HepG2 (cell line): Measurements from ENCODE around the gene P4HTM. TPM values are rescaled to one million over a fixed set of nuclear protein-coding genes. Genes with fewer than 3 reads are reported as not detected.

Experiments
- AFF4 ChIP-seq: sonication (generic); formaldehyde crosslinking; IDR thresholded peaks from 2 replicates; pipeline ENCODE4 v1.4.0; 2020; ENCODE audit warnings: missing genetic modification reagents
- ASH2L ChIP-seq: fragments of 300-600, 200-600 bp; sonication (generic); IDR thresholded peaks from 2 replicates; pipeline ENCODE4 v1.7.0; 2017; ENCODE audit warnings: low read depth, mild to moderate bottlenecking, moderate library complexity, mixed read lengths, low read length; ENCODE audit not compliant: insufficient read length
- ATF7 ChIP-seq, 2 experiments: fragments of 450-650 bp in 1 of 2; sonication (generic) in 1 of 2; formaldehyde crosslinking in 1 of 2; IDR thresholded peaks; 2 replicates each; pipeline versions ENCODE4 v1.4.0 to v1.6.1; 2016 to 2020; ENCODE audit warnings: antibody characterized with exemption in 1 of 2, mild to moderate bottlenecking in 1 of 2, missing genetic modification reagents in 1 of 2
- CHCHD3 ChIP-seq: sonication (generic); formaldehyde crosslinking; IDR thresholded peaks from 2 replicates; pipeline ENCODE4 v1.8.0; 2022; ENCODE audit warnings: mild to moderate bottlenecking, missing genetic modification reagents, moderate library complexity
- IRX3 ChIP-seq: sonication (generic); formaldehyde crosslinking; IDR thresholded peaks from 2 replicates; pipeline ENCODE4 v1.8.1; 2023; ENCODE audit warnings: mild to moderate bottlenecking, low read depth, missing genetic modification reagents, borderline replicate concordance
- KLF11 ChIP-seq: IDR thresholded peaks from 2 replicates; pipeline ENCODE4 v1.6.1; 2016; ENCODE audit warnings: missing compliant biosample characterization
- LBX2 ChIP-seq: sonication (generic); formaldehyde crosslinking; IDR thresholded peaks from 2 replicates; pipeline ENCODE4 v1.5.0; 2020; ENCODE audit warnings: missing genetic modification reagents, mild to moderate bottlenecking, borderline replicate concordance
- NFATC3 ChIP-seq: sonication (generic); formaldehyde crosslinking; IDR thresholded peaks from 2 replicates; pipeline ENCODE4 v1.5.1; 2020; ENCODE audit warnings: mild to moderate bottlenecking, missing genetic modification reagents
- PPARG ChIP-seq: conservative IDR thresholded peaks from 2 replicates; pipeline ENCODE4 v1.6.1; 2016; ENCODE audit warnings: missing biosample characterization, missing genetic modification reagents
- PREB ChIP-seq: sonication (generic); formaldehyde crosslinking; IDR thresholded peaks from 2 replicates; pipeline ENCODE4 v1.4.0; 2020; ENCODE audit warnings: missing genetic modification reagents
- SATB2 ChIP-seq: sonication (generic); formaldehyde crosslinking; IDR thresholded peaks from 2 replicates; pipeline ENCODE4 v1.5.0; 2020; ENCODE audit warnings: missing genetic modification reagents
- SP5 ChIP-seq: IDR thresholded peaks from 2 replicates; pipeline ENCODE4 v1.6.1; 2016; ENCODE audit warnings: low read depth, borderline replicate concordance
- TFDP1 ChIP-seq: IDR thresholded peaks from 2 replicates; pipeline ENCODE4 v1.6.1; 2016; ENCODE audit warnings: missing compliant biosample characterization, missing genetic modification reagents, borderline replicate concordance
- TMF1 ChIP-seq: sonication (generic); formaldehyde crosslinking; IDR thresholded peaks from 2 replicates; pipeline ENCODE4 v1.8.1; 2022; ENCODE audit warnings: low read depth, missing genetic modification reagents
- ZBTB1 ChIP-seq: sonication (generic); formaldehyde crosslinking; IDR thresholded peaks from 2 replicates; pipeline ENCODE4 v1.4.0; 2020; ENCODE audit warnings: missing genetic modification reagents, borderline replicate concordance
- ZNF232 ChIP-seq: sonication (generic); formaldehyde crosslinking; IDR thresholded peaks from 2 replicates; pipeline ENCODE4 v1.4.0; 2020; ENCODE audit warnings: missing genetic modification reagents, borderline replicate concordance
- ZNF503 ChIP-seq: sonication (generic); formaldehyde crosslinking; IDR thresholded peaks from 2 replicates; pipeline ENCODE4 v1.4.0; 2020; ENCODE audit warnings: missing genetic modification reagents
- ZNF772 ChIP-seq: sonication (generic); formaldehyde crosslinking; IDR thresholded peaks from 2 replicates; pipeline ENCODE4 v1.5.0; 2020; ENCODE audit warnings: mild to moderate bottlenecking, missing genetic modification reagents
- ZNF776 ChIP-seq: sonication (generic); formaldehyde crosslinking; IDR thresholded peaks from 2 replicates; pipeline ENCODE4 v1.4.0; 2020; ENCODE audit warnings: mild to moderate bottlenecking, missing genetic modification reagents
- ZSCAN9 ChIP-seq: IDR thresholded peaks from 2 replicates; pipeline ENCODE4 v1.6.1; 2016; ENCODE audit warnings: borderline replicate concordance
- polyA plus RNA-seq, 8 experiments: library from polyadenylated mRNA; depleted of rRNA in 3 of 8; stranded (reverse) in 7 of 8; unstranded in 1 of 8; fragments of >200 nt; fragmentation: Illumina TruSeq in 4 of 8; extraction: Trizol in 4 of 8; gene quantifications; 2 replicates each; pipeline versions ENCODE4 v1.2.1 to v1.2.3, GENCODE V29; 2011 to 2016; ENCODE audit warnings: low read depth in 4 of 8, missing spikeins in 1 of 8, mixed read lengths in 1 of 8; ENCODE audit not compliant: insufficient read depth in 1 of 8
- total RNA-seq, 5 experiments: library from RNA; depleted of rRNA; stranded (reverse); fragments of >200 nt; fragmentation: Illumina TruSeq; extraction: Trizol; gene quantifications; 2 replicates each; pipeline ENCODE4 v1.2.3, GENCODE V29; 2016; ENCODE audit warnings: low read depth in 1 of 5

The P4HTM gene
- total and polyA plus RNA-seq, 2 of the 13 experiments (the other 11 are each of a cell fraction or from before 2014, with no cell fraction given): 0.01 TPM; not detected in 1

GRCh38 chr3:49028673-49029562, 38.9 kb downstream of the P4HTM start, which contains the start of gene IMPDH2 (continued):
- TF ChIP-seq ZNF772 (CRISPR knock-in tag) (peak; percentile 92; the same call in 1 of the 2 replicates), KLF11 (CRISPR knock-in tag) (peak; percentile 87), ZBTB1 (no peak), ZNF776 (CRISPR knock-in tag) (no peak), ZNF503 (peak; percentile 68; the same call in 1 of the 2 replicates), IRX3 (CRISPR knock-in tag) (peak; percentile 74; the same call in 1 of the 2 replicates), PPARG (CRISPR knock-in tag) (peak; percentile 44; the same call in 1 of the 2 replicates), SATB2 (0 out of 2 replicates have a peak, but pooled peaks have one; percentile 63), AFF4 (peak; percentile 68; the same call in 1 of the 2 replicates), TMF1 (no peak), NFATC3 (CRISPR knock-in tag) (peak; percentile 83; the same call in 1 of the 2 replicates), PREB (CRISPR knock-in tag) (0 out of 2 replicates have a peak, but pooled peaks have one; percentile 47), ASH2L (peak; percentile 53), ZSCAN9 (CRISPR knock-in tag) (peak; percentile 95), SP5 (CRISPR knock-in tag) (peak; percentile 37; the same call in 1 of the 2 replicates), ATF7 (IDR thresholded peaks at IDR 0.05) (peak; percentile 87), ATF7 (CRISPR knock-in tag; IDR thresholded peaks at IDR 0.05) (peak; percentile 95), CHCHD3 (CRISPR knock-in tag) (peak; percentile 87; the same call in 1 of the 2 replicates), LBX2 (CRISPR knock-in tag) (no peak), TFDP1 (CRISPR knock-in tag) (peak; percentile 95), ZNF232 (CRISPR knock-in tag) (peak; percentile 87; the same call in 1 of the 2 replicates)
